Cardiac muscle cell (in vitro differentiated cells and primary cell): ENCODE measurements around the gene ARL5A. TPM values are rescaled to one million over a fixed set of nuclear protein-coding genes. Genes with fewer than 3 reads are reported as not detected.
"Not testable (repeated sequence)": the region's sequence is repeated elsewhere in the genome, so short reads cannot be mapped to it uniquely, and the experiment has no call there.

Experiments
- DNase-seq, 2 donors: peaks; one replicate each; pipeline versions ENCODE4 v3.0.0 to v3.0.0-alpha.2; 2010 to 2017; ENCODE audit warnings: low read depth in 1 of 2, low spot score in 1 of 2
- H3K27ac ChIP-seq: fragments of 200-600 bp; sonication (generic); 2 replicates; pipeline ENCODE4 v1.5.1; 2016
- H3K27me3 ChIP-seq: fragments of 200-600 bp; sonication (generic); 2 replicates; pipeline ENCODE4 v1.6.0; 2016; ENCODE audit warnings: control low read depth
- H3K36me3 ChIP-seq: fragments of 200-600 bp; sonication (generic); 2 replicates; pipeline ENCODE4 v1.5.1; 2016; ENCODE audit warnings: control low read depth
- H3K4me1 ChIP-seq: fragments of 200-600 bp; sonication (generic); 2 replicates; pipeline ENCODE4 v1.8.1; 2017; ENCODE audit warnings: low read depth, mild to moderate bottlenecking, mixed run types
- H3K4me3 ChIP-seq: fragments of 200-600 bp; sonication (generic); 2 replicates; pipeline ENCODE4 v1.5.1; 2016; ENCODE audit warnings: mild to moderate bottlenecking
- H3K9me3 ChIP-seq: fragments of 200-600 bp; sonication (generic); 2 replicates; pipeline ENCODE4 v1.5.1; 2017; ENCODE audit warnings: low read depth, mild to moderate bottlenecking, control low read depth
- CTCF ChIP-seq: IDR thresholded peaks from 2 replicates; pipeline ENCODE4 v1.5.1; 2012; ENCODE audit warnings: low read depth, mild to moderate bottlenecking, low read length
- polyA plus RNA-seq: library from polyadenylated mRNA; unstranded; fragments of >200 nt; fragmentation: Nextera tagmentation; extraction: Ambion mirVana; gene quantifications from 2 replicates; pipeline ENCODE4 v1.2.1, GENCODE V29; 2016
- total RNA-seq: library from RNA; depleted of rRNA; stranded (reverse); fragments of >200 nt; gene quantifications from 2 replicates; pipeline ENCODE4 v1.2.3, GENCODE V29; 2016

The ARL5A gene
- 47.6 and 48.0 TPM in 2 replicates for total RNA-seq
- polyA plus RNA-seq: 26.7 and 31.0 TPM in 2 replicates

GRCh38 chr2:151828143-151828889 is at the start of gene ARL5A:
Gene ARL5A (minus strand): TSS chr2:151828421. CDS start chr2:151828176, 245 bp downstream.
- H3K27ac ChIP-seq: peak within 1 kb of the TSS; percentile 93

GRCh38 chr2:151875631-151876030 is 47.4 kb upstream of the ARL5A start:
- not testable (repeated sequence) for H3K9me3 ChIP-seq, H3K4me3 ChIP-seq, DNase-seq, H3K36me3 ChIP-seq, H3K4me1 ChIP-seq, H3K27ac ChIP-seq, H3K27me3 ChIP-seq

More at GRCh38 chr2:151828143-151828889, at the start of gene ARL5A:
- H3K4me1 ChIP-seq: peaks cover 23% of the 10 kb centered on the region
- peak within 1 kb of the TSS; percentile 83 for H3K4me3 ChIP-seq
- peak; percentile 97 to 98 for DNase-seq
- TF ChIP-seq CTCF: no peak
- H3K9me3 ChIP-seq: no peaks in the 10 kb centered on the region
- H3K36me3 ChIP-seq: no peaks in the 10 kb centered on the region
- no peaks in the 10 kb centered on the region for H3K27me3 ChIP-seq

GRCh38 chr2:151872463-151872862 is 44.2 kb upstream of the ARL5A start:
- H3K27ac ChIP-seq: no peak overlapping the region
- H3K4me1 ChIP-seq: no peaks in the 10 kb centered on the region
- no peaks in the 10 kb centered on the region for H3K27me3 ChIP-seq
- TF ChIP-seq CTCF: no peak
- H3K4me3 ChIP-seq: no peak overlapping the region
- H3K36me3 ChIP-seq: no peaks in the 10 kb centered on the region
- H3K9me3 ChIP-seq: no peaks in the 10 kb centered on the region
- no peak for DNase-seq

- H3K27ac ChIP-seq: no peak overlapping the region
- no peak for TF ChIP-seq CTCF
- H3K9me3 ChIP-seq: no peaks in the 10 kb centered on the region
- no peaks in the 10 kb centered on the region for H3K27me3 ChIP-seq
- no peaks in the 10 kb centered on the region for H3K4me1 ChIP-seq
- no peak overlapping the region for H3K4me3 ChIP-seq
- no peak for DNase-seq
- H3K36me3 ChIP-seq: no peaks in the 10 kb centered on the region
Measured at GRCh38 chr2:151869291-151869690, 41.1 kb upstream of the ARL5A start.

GRCh38 chr2:151862700-151863099 is 34.5 kb upstream of the ARL5A start:
- no peak for TF ChIP-seq CTCF
- H3K27ac ChIP-seq: no peak overlapping the region
- no peaks in the 10 kb centered on the region for H3K36me3 ChIP-seq
- H3K4me1 ChIP-seq: no peaks in the 10 kb centered on the region
- no peak overlapping the region for H3K4me3 ChIP-seq
- H3K9me3 ChIP-seq: no peaks in the 10 kb centered on the region
- no peaks in the 10 kb centered on the region for H3K27me3 ChIP-seq
- DNase-seq: no peak

- TF ChIP-seq CTCF: no peak
- no peaks in the 10 kb centered on the region for H3K9me3 ChIP-seq
- DNase-seq: no peak
- no peaks in the 10 kb centered on the region for H3K4me1 ChIP-seq
- no peaks in the 10 kb centered on the region for H3K27me3 ChIP-seq
- H3K36me3 ChIP-seq: no peaks in the 10 kb centered on the region
- H3K4me3 ChIP-seq: no peak overlapping the region
- no peak overlapping the region for H3K27ac ChIP-seq
Measured at GRCh38 chr2:151861174-151861573, 33.0 kb upstream of the ARL5A start.
